Colonic mucosa (tissue), 4 donors: Measurements from ENCODE around the gene ARHGEF4. TPM values are rescaled to one million over a fixed set of nuclear protein-coding genes. Genes with fewer than 3 reads are reported as not detected.

Experiments used
- DNase-seq: peaks from one replicate; pipeline ENCODE4 v3.0.0-alpha.2; 2020
- H3K27ac ChIP-seq: fragments of 200-600 bp; one replicate; pipeline ENCODE4 v1.8.0; 2021
- H3K27me3 ChIP-seq: fragments of 200-600 bp; one replicate; pipeline ENCODE4 v1.8.0; 2021
- H3K36me3 ChIP-seq: fragments of 200-600 bp; one replicate; pipeline ENCODE4 v1.8.0; 2021
- H3K4me1 ChIP-seq: fragments of 200-600 bp; one replicate; pipeline ENCODE4 v1.8.0; 2021; ENCODE audit warnings: mild to moderate bottlenecking
- H3K4me3 ChIP-seq: fragments of 200-600 bp; one replicate; pipeline ENCODE4 v1.8.0; 2021
- H3K9ac ChIP-seq, 2 donors: one replicate each; pipeline ENCODE4 v1.7.0; 2013; ENCODE audit warnings: control low read depth in 2 of 2, low read depth in 2 of 2, low read length in 2 of 2
- H3K9me3 ChIP-seq: fragments of 200-600 bp; one replicate; pipeline ENCODE4 v1.8.0; 2021
- CTCF ChIP-seq: fragments of 200-600 bp; IDR thresholded peaks from one replicate; pipeline ENCODE4 v1.8.0; 2022; ENCODE audit warnings: antibody characterized with exemption, mild to moderate bottlenecking
- intact Hi-C: fragments of 100-400 bp; cut with DNase I; formaldehyde crosslinking; loops from one replicate; pipeline ENCODE4 v1.14.1; 2022
- total RNA-seq, 2 donors: library from RNA; stranded (reverse); fragmentation: NEBNext Ultra II Directional in 1 of 2; extraction: Animal tissue kit (Norgen Biotek cat#: 25700) in 1 of 2; gene quantifications; one replicate each; pipeline ENCODE4 v1.2.1, GENCODE V29; 2021
- donor health status: healthy.
- donor health status: DM: no; HTN: no; CAD: no.
- donor health status: DM: no; HTN: no; CAD: no.

The ARHGEF4 gene
- total RNA-seq, 2 donors from 2014 or later = 1.6 to 2.6 TPM

DNA sequence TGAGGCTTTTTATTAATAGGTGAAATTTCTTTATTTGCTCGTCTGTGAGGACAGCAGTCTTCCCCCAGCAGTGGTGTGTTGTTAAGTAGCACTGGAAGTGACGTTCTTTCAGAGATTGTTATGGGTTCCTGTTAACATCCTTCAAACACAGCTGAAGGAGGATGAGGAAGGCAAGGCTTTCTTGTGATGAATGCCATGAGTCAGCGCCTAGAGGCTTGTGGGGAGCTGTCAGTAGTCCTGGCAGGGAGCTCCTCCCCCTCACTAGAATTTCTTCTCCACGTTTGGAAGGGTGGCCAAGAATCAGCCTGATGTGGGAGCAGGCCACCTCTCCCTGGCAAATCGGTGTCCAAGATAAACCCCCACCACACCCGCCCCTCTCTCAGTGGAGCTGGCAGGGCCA is 113.2 kb downstream of the ARHGEF4 start:
- Histone ChIP-seq H3K9ac (no peak overlapping the region), H3K27ac (no peak overlapping the region), H3K36me3 (no peaks in the 10 kb centered on the region), H3K4me3 (no peak overlapping the region), H3K9me3 (no peaks in the 10 kb centered on the region), H3K27me3 (no peaks in the 10 kb centered on the region), H3K4me1 (no peaks in the 10 kb centered on the region)
- intact Hi-C loops = no loop called here
- DNase-seq = no peak
- TF ChIP-seq CTCF = no peak

DNA sequence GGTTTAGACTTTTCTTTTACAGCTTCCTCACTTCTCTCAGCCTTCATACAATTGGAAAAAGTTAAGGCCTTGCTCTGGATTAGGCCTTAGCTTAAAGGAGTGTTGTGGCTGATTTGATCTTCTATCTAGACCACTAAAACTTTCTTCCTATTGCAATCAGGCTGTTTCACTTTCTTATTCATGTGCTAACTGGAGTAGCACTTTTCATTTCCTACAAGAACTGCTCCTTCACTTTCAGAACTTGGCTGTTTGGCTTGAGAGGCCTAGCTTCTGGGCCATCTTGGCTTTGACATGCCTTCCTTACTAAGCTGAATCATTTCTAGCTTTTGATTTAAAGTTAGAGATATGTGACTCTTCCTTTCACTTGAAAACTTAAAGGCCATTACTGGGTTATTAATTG is 114.3 kb downstream of the ARHGEF4 start:
- no peak overlapping the region for H3K9ac ChIP-seq
- H3K27me3 ChIP-seq = no peaks in the 10 kb centered on the region
- no peak overlapping the region for H3K27ac ChIP-seq
- no peak for DNase-seq
- H3K36me3 ChIP-seq = no peaks in the 10 kb centered on the region
- H3K4me3 ChIP-seq = no peak overlapping the region
- no peaks in the 10 kb centered on the region for H3K4me1 ChIP-seq
- H3K9me3 ChIP-seq = no peaks in the 10 kb centered on the region
- intact Hi-C loops = no loop called here
- no peak for TF ChIP-seq CTCF

DNA sequence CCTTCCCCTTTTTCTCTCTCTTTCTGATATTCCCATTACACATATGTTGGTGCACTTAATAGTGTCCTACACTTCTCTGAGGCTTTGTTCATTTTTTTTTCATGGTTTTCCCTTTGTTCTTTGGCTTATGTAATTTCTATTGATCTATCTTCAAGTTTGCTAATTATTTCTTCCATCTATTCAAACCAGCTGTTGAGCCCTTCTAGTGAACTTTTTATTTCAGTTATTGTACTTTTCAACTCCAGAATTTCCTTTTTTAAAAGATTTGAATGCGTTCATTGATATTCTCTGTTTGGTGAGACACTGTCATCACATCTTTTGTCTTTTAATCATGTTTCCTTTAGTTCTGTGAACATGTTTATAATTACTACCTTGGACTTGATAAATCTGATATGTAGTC is 118.2 kb downstream of the ARHGEF4 start:
- no peaks in the 10 kb centered on the region for H3K27me3 ChIP-seq
- H3K9ac ChIP-seq = no peak overlapping the region
- H3K4me3 ChIP-seq = no peak overlapping the region
- no peaks in the 10 kb centered on the region for H3K4me1 ChIP-seq
- intact Hi-C loops = no loop called here
- no peaks in the 10 kb centered on the region for H3K9me3 ChIP-seq
- no peaks in the 10 kb centered on the region for H3K36me3 ChIP-seq
- no peak overlapping the region for H3K27ac ChIP-seq
- no peak for DNase-seq
- no peak for TF ChIP-seq CTCF

GRCh38 chr2:130957915-130958314 is 121.2 kb downstream of the ARHGEF4 start:
- DNase-seq = no peak
- no peak overlapping the region for H3K9ac ChIP-seq
- TF ChIP-seq CTCF = no peak

DNA sequence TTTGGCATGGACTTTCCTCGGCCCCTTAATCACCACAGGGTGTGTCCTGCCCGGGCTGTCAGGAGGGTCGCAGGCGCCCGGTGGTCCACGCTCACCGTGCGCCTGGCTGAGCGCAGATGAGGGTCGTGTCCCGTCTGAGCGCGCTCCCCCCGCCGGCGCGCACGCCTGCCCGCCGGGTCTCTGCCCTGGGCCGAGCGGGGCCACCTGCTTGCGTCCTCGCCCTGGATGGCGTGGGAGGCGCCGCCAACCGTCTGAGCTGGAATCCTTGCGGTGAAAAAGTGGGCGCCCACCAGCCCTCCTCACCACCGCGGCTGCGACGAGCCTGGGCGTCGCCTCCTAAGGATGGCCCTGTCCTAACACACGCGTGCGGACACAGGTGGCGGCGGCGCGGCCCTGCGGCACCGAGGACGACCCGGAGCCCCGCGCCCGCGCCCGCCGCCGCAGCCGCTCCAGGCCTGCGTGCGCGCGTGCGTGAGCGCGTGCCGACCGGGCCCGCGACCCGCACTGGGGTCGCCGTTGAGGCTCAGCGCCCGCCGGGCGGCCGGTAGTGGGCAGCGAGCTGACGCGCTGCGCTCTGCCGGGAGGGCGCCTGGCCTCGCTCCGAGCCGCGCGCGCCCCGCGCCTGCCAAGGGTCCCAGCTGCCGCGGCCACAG is 126.6 kb downstream of the ARHGEF4 start:
- peaks cover 32% of the 10 kb centered on the region for H3K27me3 ChIP-seq
- no peak overlapping the region for H3K9ac ChIP-seq
- no peak for TF ChIP-seq CTCF
- H3K4me1 ChIP-seq = no peaks in the 10 kb centered on the region
- intact Hi-C loops = no loop called here
- no peak overlapping the region for H3K27ac ChIP-seq
- no peaks in the 10 kb centered on the region for H3K9me3 ChIP-seq
- no peak overlapping the region for H3K4me3 ChIP-seq
- no peaks in the 10 kb centered on the region for H3K36me3 ChIP-seq
- DNase-seq = no peak

More at GRCh38 chr2:130957915-130958314, 121.2 kb downstream of the ARHGEF4 start:
- no peaks in the 10 kb centered on the region for H3K9me3 ChIP-seq
- peaks cover 5% of the 10 kb centered on the region for H3K27me3 ChIP-seq
- H3K36me3 ChIP-seq = no peaks in the 10 kb centered on the region
- no peak overlapping the region for H3K4me3 ChIP-seq
- intact Hi-C loops = no loop called here
- H3K27ac ChIP-seq = no peak overlapping the region
- H3K4me1 ChIP-seq = no peaks in the 10 kb centered on the region
